HG02610 (cell line): ENCODE measurements around the gene HPD.
"Not testable (repeated sequence)": the region's sequence is repeated elsewhere in the genome, so short reads cannot be mapped to it uniquely, and the experiment has no call there.

Source experiments
- ATAC-seq: cut with Tn5 transposase; IDR thresholded peaks from one replicate; pipeline ENCODE4 v1.9.1; 2021; ENCODE audit warnings: mild to moderate bottlenecking, moderate library complexity; ENCODE audit not compliant: unreplicated experiment

The HPD gene

GRCh38 chr12:121800694-121801594, 57.7 kb downstream of the HPD start:
- no peak for ATAC-seq

DNA sequence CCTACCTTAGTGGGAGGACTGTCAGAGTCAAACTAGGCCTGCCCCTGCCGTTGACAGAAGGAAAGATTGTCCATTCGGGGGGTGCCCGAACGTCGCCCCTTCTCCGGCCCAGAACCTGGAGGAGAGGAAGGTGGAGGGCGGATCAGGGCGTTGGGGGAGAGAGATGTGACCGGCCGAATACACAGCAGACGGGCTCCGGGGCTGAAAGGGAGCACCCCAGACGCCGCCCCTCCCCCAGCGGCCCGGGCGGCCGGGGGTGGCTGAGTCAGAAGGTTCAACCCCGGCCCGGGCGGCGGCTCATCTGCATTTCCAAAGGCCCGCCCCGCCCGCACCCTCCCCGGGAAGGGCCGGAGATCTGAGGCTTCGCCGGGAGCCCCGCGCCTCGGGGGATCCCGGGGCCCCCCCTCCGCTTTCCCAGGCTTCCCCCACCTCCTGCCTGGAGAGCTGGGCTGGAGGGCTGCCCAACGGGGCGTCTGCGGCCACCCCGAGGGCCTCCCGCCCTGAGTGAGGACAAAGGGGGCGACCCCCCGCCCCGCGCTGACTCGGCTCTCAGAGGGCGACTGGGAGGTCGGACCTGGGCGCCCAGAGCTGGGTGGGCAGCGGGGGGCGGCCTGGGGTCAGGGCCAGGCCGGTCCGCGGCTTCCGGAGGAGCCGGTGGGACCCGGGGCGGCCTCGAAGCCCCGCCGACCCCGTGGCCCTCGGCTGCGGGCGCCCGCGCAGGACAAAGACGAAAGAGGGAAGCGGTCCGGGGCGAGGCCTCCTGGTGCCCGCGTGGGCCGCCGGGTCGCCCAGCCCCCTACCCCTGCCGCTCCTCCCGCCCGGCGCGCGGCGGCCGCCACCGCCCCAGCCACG, 58.6 kb downstream of the HPD start:
- ATAC-seq: peak; percentile 26

DNA sequence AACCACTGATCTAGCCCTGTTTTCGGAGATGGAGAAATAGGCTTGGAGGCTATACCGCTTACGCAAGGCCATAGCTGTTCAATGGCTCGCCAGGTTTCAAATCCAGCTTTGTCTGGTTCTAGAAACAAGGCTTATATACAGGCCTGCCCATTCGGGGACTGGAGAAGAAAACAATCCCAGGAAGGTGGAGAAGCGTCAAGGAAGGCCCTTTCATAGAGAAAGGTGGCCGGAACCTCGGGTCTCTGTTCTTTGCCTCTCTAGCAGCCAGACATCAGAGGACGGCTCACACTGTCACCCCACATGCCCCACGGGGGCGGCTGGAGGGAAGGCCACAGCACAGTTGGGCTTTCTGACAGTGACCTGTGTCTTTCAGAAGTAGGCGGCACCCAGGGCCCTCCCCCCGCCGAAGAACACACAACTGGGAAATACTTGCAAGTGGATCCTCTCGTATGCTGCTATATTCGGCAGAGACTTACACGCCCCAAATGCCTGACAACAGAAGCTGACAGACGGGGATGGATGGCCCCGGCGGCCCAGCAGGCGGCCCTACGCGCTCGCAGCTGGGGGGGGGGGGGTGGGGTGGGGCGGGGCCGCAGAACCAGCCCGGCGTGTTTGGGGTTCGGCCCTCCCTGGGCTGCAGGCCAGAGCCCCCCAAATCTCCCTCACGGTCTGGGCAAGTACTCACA, 59.4 kb downstream of the HPD start:
- no peak for ATAC-seq

DNA sequence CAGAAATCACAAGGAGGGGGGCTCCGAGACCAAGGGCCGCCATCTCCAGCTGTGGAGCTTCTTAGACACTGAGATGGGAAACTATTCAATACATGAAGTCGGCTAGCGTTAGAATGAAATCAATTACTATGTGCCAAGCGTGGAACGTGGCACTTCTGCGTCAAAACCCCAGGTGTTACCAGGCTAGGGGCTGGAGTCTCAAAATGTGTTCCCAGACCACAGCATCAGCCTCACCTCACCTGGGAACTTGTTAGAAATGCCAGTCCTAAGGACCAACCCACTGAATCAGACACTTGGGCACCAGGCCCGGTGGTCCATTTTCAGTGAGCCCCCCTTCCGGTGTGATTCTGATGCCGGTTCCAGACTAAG, 59.9 kb downstream of the HPD start:
- no peak for ATAC-seq

DNA sequence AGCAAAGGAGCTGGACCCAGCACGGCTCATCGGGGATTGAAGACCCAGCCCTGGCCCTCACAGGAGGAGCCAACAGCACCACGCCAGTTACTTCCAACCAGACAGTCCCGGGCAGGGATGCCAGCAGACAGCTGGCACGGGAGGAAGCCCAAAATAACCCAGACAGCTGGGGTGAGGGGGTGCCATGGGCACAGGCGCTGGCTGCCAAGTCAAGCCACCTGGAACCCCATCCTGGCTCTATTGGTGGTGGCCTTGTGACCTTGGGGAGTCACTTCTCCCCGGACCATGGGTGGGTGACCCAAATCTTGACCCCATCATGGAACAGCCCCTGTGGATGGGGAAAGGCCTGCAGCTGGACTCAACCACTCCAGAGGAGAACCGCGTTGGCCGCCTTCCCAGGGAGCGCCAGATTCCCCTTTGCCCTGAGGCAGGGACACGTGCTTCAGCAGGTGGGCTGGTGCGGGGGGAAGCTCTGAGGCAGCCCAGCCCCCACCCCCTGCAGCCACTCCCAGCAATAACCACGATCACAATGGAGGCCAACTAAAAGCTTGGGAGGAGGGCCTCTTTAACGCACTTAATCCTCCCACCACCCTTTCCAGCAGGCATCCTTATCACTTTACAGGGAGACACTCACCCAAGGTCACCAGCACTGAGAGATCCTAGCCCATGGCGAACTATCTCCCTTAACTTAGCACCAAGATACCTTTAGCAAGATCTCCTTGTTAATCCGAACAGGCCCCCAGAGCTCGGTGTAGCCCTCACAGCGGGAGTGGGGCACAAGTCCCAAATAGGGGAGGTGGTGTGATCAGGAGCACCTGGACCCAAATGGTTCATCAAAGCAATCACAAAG, 60.5 kb downstream of the HPD start:
- ATAC-seq: no peak

DNA sequence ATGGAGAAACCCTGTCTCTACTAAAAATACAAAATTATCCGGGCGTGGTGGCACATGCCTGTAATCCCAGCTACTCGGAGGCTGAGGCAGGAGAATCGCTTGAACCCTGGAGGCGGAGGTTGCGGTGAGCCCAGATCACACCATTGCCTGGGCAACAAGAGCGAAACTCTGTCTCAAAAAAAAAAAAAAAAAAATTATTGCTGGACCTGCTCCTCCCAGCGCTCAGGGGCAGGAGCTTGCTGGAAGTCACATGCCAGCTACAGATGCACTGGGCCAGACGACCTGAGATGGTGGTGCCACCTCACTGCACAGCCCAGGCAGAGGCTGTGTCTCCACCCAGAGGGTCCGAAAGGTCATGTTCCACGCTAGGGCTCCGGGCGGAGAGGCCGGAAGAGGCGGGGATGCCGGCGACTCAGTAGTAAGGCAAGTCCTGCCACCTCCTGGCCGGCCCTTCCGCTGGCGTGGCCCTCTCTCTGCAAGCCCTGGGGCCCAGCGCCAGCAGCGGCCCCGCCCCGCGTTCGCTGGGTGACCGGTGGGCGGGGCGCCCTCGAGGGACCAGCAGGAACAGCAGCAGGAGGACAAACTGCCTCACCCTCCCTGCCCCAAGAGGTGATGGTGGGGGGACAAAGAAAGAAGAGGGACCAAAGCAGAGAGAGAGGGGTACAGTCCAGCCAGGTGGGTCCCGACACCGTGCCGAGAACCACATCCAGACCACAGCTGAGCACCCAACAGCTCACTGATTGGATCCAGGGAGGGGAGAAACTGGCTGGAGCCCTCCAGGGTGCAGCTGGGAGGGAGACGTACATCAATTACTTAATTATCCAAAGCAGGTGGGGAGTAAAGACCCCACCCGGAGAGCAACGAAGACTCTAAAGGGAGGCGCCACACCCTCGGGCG, 61.6 kb downstream of the HPD start:
- no peak for ATAC-seq

DNA sequence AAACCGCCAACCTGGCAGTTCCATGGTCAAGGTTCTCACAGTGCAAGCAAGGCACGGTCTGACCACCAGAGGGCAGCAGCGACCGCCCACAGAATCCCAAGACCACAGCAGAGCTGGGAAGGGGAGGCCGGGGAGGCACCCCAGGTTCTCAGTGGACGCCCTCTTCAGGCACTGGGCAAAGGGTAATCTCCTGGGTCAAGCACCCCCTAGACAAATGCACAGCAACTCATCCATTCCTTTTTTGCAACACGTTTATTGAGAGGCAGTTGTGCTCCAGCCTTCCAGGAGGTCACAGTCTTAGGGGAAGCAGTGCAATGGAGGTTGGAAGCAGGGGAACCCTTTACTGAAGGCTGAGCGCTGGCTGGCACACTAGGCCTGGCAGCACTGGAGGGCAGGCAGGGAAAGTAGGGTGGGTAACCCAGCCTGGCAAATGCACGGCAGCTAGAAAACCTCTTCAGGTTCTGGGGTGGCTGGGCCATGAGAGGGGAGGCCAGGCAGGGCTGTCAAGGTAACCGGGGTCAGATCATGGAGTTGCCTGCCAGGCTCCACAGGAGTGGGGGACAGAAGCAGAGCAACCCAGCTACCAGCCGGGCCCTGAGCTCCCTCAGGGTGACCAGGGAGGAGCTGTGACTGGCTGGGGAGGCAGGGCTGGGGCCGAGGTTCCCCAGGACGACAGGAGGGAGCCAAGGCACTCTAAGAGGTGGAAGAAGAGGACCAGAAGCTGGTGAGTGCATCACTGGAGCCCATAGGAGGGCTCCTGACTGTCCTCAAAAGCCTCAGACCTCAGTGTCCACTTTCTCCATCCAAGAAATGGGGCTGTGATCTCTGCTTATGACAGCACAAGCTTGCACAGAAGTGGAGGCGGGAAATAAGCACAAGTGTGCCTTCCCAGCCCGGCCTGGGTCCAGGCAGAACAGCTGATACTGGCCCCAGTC, 63.4 kb downstream of the HPD start:
- ATAC-seq: no peak

- ATAC-seq: no peak
Measured at GRCh38 chr12:121794534-121795033, 64.1 kb downstream of the HPD start.

DNA sequence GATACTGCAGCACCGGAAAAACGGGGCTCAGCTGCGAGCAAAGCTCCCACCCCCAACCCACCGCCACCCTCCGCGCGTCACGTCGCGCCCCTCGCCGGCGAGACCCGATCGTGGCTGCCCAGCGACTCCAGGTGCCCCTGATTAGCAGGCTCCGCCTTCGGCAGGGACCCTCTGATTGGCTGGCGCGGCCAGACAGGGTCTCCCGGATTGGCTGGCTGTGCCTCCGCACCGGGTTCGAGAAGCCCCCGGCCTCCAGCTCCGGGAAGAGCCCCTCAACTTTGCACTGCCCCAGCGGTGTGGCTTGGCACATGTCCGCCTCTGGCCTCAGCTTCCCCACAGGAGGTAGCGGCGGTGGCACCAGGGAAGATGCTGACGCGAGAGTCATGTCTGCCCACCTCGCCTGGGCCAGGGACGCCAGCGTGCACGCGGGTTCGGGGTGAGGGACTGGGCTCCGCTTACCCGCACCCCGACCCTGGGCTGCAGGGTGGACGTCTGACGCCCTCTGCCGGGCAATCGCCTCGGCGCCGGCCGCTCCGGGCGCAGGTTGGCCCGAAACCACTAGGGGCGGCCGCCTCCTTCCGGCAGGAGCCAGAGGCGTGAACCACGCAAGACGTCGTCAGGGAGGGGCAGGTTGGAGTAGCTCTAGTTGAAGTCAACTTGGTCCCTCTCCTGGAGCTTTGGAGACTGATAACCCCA, 64.7 kb downstream of the HPD start:
- ATAC-seq: peak; percentile 49

GRCh38 chr12:121793440-121793837, 65.2 kb downstream of the HPD start, which contains the start of gene RHOF:
RHOF (minus strand) TSS chr12:121793688; CDS start chr12:121793633, 55 bp downstream.
- peak; percentile 10 for ATAC-seq

GRCh38 chr12:121792607-121793439, 65.8 kb downstream of the HPD start:
- ATAC-seq: no peak

DNA sequence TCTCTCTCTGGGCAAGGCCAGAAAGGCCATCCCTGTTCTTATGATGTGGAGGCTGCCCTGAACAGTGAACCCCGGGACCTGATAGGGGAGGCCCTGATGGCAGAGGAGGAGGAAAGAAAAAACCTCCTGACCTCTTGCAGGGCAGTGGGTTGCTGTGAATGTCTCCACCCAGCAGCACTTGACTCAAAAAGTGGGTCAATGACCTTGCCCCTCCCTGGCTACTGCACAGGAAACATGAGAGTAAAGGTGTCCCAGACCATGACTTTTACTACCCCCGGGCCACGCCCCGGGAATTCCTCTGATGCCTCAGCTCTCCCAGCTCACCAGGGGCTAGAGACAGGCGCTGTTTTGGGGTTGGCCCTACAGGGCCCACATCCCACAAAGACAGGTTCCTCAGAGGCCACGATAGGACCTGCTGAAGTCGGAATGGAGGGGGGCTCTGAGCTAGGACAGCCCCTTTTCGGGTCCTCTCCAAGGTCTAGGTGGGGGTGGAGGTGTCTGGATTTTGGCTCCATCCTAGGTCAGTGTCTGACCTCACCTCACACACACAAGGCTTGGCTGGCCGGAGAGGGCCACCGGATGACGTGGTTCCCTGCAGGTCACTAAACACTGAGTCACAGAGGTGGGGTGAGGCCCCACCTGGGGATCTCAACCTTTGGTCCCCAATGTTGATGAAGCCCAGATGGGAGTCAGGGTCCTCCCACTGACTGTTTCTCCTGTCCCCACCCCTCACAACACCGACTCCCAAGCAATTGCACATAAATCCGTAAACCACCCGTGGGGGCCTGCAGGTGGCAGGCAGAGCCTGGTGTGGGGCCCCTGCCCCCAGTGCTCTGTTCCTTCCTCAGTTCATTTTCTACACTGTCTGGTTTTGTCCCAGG, 66.7 kb downstream of the HPD start:
- ATAC-seq: no peak

DNA sequence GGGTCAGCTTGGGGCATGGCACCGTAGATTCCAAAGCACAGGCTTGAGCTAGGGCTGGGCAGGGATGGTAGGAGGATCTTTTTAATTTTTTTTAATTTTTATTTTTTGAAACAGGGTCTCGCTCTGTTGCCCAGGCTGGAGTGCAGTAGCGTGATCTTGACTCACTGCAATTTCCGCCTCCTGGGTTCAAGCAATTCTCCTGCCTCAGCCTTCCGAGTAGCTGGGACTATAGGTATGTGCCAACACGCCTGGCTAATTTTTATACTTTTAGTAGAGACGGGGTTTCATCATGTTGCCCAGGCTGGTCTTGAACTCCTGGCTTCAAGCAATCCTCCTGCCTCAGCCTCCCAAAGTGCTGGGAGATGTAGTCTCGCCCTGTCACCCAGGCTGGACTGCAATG, 67.9 kb downstream of the HPD start:
- not testable (repeated sequence) for ATAC-seq

DNA sequence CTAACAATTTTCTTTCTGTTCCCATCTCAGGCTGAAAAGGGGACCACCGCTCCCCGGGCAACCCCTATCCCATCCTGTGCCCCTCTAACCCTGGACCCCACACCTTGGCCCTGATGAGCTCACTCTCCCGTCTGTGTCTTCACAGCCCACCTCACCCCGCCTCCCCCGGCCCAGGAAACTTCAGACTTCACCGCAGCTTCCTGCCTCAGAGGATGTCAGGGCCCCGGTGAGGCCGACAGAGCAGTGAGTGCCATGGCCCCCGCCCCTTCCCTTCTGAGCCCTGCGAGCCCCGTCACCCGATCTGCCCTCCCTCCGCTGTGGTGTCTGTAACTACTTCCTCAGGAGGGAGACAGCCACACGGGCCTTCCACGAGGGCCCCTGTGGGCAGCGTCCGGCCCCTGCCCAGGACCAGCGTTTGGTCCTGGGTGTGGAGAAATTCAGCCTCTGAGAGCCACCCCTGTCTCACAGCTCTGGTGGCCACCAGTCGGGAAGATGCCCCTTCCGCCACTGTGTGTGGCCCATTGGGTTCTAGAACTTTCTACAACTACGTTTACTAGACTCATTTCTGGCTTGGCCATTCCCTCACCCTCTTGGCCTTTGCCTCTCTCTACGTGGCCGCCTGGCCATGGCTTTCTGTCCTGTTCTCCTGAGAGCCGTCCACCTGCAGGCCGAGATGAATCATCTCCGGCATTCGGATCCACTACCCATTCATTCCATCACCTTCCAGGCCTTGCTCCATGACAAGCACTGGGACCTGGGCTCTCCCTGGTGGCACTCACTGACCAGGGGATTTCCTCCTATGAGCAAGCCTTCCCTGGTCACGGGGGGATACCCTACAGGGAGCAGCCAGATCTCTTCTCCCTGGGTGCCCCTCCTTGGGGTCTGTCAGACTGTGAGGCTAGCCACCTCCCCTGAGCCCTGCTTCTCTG, 68.6 kb downstream of the HPD start:
- peak; percentile 45 for ATAC-seq
